GM18519 (cell line): ENCODE results near the gene MARK3.

Experiments used
- ATAC-seq: cut with Tn5 transposase; IDR thresholded peaks from one replicate; pipeline ENCODE4 v1.9.1; 2021; ENCODE audit warnings: mild to moderate bottlenecking, moderate library complexity; ENCODE audit not compliant: unreplicated experiment, low FRiP score

MARK3 gene

DNA sequence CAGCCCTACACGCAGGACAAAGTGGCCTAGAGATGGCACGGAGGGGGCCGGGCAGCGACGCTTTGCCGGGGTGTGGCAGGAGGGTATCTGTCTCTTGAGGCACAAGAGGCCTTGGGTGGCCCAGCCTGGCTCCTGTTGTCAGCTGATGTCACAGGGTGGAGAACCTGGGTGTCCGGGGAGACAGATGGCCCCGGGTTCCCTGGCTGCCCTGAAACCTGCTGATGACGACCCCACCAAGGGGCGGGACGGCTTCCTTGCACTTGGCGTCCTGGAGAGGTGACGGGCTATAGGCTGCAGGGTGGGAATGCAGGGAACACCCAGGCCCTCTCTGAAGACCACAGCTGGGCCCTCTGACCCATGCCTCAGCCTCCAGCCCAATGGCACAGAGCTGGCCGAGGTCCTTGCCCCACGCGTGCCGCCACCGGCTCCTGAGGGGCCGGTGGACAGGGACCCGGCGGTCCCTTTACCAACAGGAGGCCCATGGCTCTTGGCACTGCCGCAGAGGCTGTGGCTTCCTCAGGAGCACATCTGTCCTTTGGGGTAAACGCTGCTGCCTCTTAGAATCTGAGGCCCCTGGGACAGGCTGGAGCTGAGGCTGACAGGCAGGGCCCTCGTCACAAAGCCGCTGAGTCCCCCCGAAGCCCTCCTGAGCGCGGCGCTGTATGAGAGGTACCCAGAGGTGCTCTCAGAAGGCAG, 160.2 kb downstream of the MARK3 start:
- ATAC-seq, result no peak

DNA sequence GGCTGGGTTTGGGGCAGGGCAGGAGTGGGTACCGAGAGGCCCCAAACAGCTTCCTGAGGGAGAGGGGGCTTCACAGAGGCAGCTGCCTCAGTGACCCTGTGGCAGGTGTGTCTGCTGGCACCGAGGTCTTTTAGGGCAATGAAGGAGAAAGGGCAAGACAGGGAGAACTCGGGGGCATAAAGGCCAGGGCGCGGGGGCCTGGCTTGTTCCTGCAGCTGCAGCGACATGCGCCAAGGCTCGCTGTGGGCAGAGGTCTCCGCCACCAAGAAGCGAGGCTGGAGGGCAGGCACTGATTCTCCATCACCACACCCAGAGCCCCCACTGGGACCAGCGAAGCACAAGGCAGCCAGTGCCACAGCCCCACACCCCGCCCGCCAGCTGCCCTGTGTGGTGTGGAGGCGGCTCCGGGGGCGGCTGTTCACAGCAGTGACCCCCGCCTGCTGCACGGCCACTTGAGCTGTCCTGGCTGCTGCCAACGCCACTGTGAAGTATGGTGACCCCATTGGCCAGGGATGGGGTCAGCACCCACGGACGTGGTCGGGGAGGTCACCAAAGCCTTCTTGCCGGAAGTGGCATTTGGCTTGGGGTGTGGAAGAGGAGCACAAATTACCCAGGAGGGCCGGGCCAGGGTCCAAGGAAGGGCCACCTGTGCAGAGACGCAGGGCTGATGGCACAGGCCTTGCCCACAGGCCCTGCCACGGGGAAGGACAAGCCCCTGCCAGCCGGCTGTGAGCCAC, 160.9 kb downstream of the MARK3 start:
- ATAC-seq, result no peak

DNA sequence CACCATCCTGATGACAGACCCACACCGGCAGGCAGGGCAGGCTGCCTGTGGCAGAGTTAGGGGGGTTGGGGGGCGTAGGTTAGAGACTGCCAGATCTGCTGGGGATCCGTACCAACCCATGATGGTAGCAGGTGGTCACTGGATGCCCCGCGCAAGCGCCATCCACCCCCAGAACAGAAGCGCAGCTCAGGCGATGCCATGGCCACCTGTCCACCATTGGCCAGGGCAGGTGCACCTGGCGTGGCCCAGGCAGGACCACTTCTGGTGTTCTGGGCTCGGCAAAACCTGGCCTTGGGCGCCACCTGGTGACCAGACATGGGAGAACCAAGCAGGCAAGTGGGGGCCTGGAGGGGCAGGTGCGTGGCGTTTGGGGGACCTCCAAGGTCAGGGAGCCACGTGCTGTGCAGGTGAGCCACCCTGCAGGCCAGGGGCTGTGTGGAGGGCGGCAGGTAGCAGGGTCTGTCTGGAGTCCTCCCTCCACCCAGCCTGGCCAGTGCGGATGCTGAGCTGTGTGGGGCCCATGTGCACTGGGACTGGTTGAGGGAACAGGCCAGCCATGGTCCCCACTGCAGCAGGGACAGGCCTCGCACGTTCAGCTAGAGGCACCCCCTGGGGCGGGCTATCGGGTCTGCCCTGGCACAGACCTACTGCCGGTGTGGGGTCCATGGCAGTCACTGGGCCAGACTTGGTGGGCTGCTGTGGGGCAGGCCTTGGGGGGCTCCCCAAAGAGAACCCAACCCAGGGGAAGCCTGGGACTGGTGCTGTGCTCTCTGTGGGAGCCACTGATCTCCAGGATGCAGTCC, 161.6 kb downstream of the MARK3 start:
- no peak for ATAC-seq

DNA sequence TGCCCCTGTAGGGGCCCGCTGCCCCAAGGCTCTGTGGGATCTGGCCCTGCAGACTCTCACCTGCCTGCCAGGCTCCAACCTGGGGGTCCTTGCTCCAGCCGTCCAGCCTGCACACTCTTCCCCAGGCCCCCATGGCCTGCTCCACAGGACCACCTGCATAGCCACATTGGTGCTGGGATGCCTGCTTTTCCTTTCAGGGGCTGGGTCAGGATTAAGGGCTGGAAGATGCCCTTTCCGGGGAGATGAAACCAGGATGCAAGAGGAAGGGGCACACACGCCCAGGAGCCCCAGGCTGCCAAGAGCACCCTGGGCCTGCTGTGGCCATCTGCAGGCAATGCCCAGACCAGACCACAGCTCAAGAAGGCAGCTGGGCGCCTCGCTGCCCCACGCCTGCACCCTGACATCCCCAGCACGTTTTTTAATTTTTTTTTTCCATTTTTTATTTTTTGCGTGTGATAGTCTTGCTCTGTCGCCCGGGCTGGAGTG, 162.3 kb downstream of the MARK3 start:
- ATAC-seq, result no peak

DNA sequence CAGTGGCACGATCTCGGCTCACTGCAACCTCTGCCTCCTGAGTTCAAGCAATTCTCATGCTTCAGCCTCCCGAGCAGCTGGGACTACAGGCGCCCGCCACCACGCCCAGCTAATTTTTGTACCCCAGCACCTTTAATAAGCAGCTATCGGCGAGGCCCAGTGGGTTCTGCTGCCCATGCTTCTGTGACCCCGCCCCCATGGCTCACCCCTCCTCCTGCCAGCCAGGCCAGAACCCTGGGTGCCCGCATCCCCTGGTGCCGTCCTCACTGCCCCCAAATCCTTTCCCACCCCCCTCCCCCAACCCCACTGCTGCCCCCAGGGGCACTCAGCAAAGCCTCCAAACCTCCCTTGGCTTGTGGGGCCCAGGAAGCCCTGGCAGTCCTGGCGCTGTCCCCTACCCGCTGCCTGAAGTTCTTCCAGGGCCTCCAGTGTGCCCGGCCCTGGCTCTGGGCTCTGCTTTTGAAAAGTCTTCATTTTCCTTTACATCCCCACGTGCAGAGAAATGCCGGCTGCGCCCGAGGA, 162.8 kb downstream of the MARK3 start:
- no peak for ATAC-seq

DNA sequence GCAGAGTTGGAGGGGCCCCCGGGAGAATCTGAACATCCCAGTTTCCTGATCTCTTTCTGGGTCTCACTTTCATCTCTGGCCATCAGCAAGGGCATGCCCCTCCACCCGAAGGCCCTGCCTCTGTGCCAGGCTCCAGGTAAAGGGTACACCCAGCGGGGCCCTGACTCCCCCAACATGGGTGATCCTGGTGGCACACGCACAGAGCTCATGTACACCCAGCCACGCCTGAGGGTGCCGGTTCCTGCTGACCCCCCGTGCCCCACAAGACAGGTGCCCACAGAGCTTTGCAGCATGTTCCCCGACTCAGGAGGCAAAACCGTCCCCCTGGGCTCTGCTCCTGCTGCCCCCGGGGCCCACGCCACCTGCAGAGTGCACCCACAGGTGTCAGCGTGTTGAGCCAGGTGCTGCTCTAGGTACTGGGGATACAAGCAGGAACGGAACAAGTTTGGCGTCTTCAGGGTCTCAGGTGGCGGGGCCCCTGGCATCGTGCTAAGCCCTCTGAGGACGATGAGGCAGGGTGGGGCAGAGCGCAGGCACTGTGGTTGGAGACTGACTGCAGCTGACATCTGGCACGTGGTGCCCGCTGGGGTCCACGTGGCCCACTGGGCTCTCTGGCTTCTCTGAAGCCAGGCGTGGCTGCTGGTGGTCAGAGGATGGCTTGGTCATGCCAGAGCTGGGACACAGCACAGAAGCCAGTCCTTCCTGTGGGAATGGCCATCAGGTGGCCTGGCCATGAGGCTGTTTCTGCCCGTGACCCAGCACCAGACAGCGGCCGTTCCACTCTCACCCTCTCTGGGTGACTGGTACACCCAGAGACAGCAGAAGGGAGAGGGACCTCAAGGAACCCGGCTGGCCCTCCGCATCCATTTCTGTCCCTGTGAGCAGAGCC, 163.5 kb downstream of the MARK3 start:
- no peak for ATAC-seq

DNA sequence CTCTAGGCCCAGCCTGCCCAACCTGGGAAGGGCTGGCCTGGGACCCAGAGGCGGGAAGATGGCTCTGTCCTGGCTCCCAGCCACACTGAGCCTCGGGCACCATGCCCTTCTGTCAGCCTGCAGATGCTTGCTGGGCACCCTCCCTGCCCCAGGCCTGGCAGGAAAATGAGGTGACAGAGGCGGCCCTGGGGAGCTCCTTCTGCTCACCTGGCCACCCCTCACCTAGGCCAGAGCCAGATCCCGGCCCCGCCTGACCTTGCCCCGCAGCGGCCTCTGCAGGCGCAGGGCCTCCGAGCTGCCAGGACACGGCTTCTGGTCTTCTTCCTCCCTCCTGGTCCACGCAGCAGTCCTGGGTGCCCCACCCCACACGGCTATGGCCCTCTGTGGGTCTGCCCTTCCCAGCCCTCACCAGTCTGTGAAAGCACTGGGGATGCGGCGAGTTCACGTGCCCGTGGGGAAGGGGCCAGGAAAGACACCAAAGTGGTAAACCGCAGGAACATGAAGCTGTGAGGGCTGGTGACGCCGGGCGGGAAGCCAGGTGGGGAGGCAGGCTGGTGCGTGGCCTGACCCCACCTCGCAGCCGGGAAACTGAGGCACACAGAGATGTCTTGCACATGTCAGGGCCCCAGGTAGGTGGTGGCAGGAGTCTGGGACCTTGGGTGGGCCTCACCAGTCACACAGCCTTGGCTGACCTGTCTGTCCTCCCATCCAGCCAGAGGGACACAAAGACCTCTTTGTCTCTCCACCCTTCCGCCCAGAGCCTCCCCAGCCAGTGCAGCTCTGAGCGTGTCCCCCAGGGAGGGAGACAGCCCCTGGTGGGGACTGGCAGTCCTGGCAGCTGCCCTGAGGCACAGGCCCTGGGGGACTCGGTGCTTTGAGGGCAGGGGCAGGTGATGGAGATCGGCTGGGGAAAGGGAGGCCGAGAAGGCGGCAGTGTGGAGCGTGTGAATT, 164.4 kb downstream of the MARK3 start:
- no peak for ATAC-seq

DNA sequence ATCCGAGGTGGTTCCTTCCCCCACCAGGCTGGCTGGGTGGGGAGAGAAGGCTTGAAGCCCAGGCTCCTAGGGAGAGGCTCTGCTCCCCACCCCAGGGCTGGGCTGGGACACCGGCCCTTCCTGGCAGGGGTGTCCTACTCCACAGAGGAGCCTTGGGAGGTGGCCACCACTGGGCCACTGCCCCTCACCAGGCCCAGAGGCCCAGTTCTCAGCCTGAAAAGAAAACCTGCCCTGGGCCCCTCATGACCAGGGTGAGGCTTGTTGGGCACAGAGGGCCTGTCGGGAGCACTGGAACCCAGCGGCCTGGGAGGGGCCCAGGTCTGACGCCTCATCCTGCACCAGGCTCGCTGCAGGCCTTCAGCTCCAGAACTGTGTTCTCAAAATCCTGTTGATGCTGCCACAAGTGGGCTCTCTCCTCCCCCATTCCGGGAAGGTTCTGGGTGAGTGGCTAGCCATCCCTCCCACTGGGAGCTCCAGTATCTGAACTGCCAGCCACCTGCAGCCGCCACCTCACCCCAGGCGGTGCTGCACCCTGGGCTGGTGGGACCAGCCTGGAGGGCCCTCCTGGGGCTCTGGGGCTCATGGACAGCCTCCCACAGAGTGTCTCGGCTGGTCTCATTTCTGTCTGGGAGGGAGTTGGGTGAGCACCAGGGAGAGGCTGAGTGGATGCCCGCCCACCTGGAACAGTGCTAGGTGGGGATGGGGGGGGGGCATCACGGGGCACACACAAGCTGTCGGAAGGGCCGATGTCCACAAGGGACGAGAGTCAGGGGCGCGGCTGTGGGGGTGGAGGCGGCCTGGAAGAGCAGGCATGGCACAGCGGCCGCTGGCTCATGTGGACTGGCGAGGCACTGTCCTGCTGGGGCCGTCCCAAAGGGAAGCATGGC, 165.5 kb downstream of the MARK3 start:
- ATAC-seq, result no peak

DNA sequence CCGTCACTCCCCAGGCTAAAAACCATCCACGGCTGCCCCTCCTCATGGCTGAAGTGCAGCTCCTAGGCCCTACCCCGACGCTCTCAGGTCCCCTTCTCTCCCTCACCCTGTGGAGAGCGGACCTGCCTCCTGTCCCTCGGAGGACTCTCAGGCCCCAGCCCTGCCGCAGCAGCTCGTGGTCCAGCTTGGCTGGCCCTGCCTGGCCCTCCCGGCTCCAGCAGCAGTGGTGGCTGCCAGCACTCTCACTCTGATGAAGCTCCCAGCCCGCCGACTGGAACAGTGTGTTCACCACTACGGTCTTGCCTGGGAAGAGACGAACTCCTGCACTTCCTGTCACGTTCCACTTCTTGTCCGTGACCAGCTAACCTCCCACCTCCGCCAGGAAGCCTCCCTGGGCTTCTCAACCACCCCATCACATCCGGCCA, 166.1 kb downstream of the MARK3 start:
- no peak for ATAC-seq

DNA sequence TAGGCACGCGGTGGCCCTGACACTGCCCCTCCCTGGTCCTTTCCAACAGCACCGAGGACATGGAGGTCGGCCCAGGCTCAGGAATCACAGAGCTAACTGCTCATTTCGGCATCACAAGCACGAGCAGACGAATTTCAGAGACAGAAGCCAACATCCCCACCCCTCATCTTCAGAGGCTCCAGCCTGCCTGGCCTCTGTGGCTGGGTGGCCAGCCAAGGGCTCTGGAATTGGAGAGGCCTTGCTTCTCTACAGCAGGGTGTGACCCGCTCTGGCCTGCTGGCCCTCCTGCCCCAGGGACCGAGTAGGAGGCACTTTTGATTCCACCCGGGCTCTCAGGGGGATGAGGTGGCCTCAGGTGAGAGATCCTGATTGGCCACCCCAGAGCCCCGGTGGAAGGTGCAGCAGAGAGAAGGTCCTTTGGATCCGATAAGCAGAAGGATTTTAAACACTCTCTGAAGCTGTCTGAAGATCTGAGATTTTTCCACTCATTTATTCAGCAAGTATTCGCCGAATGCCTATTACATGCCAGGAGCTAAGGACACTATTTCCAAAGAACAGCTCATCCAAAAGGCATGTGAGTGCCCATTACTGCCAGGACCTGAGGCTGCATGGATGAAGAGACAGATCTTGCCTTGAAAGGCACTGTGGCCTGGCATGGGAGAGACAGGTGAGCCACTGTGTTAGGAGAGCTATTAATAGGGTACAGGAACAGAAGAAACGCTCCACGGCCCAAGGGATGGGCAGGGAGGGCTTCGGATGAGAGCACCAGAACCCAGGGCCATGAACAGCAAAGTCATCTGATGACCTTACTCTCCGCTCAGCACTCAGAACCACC, 167.0 kb downstream of the MARK3 start:
- ATAC-seq, result no peak

DNA sequence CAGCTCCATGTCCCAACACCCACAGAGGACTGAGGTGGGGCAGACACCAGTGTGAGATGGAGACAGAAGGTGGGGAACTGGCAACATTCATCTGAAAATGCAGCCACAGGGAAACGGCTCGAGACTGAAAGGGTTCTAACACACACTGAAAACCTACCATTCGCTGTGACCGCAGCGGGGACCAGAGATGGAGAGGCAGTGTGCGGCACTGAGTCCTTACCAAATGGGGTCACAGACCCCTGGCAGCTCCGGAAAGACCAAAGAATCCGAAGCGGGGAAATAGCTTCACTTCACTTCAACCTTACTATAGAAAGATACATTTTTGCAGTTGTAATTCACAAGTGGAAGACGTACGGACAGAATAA, 167.6 kb downstream of the MARK3 start:
- no peak for ATAC-seq
